H1 (cell line): Measurements from ENCODE around the gene FSTL4.

Source experiments
- CHD1 ChIP-seq: IDR thresholded peaks from 2 replicates; pipeline ENCODE4 v1.6.1; 2012; ENCODE audit warnings: low read depth, low read length, improper control_type of control experiment
- CHD2 ChIP-seq: IDR thresholded peaks from 2 replicates; pipeline ENCODE4 v1.6.1; 2012; ENCODE audit warnings: low read length, improper control_type of control experiment
- EZH2 ChIP-seq: fragments of 200-600 bp; sonication (generic); IDR thresholded peaks from 2 replicates; pipeline ENCODE4 v1.7.1; 2012; ENCODE audit warnings: low read depth, mild to moderate bottlenecking, moderate library complexity, low read length, inconsistent platforms; ENCODE audit not compliant: severe bottlenecking
- PHF8 ChIP-seq: fragments of 200-600 bp; sonication (generic); conservative IDR thresholded peaks from 2 replicates; pipeline ENCODE4 v1.7.1; 2012; ENCODE audit warnings: low read depth, mild to moderate bottlenecking, inconsistent platforms, low read length, moderate library complexity
- POLR2A ChIP-seq, 2 experiments: IDR thresholded peaks; 1 replicate in 1 of 2; 2 replicates in 1 of 2; pipeline ENCODE4 v1.6.1; 2011; ENCODE audit warnings: low read depth in 2 of 2, low read length in 2 of 2, mild to moderate bottlenecking in 2 of 2; ENCODE audit errors: control extremely low read depth in 1 of 2
- POLR2AphosphoS5 ChIP-seq: IDR thresholded peaks from 2 replicates; pipeline ENCODE4 v1.6.1; 2011; ENCODE audit warnings: low read depth, low read length
- SP1 ChIP-seq: IDR thresholded peaks from 2 replicates; pipeline ENCODE4 v1.6.1; 2011; ENCODE audit warnings: low read depth, low read length
- TCF12 ChIP-seq: IDR thresholded peaks from 2 replicates; pipeline ENCODE4 v1.6.1; 2011; ENCODE audit warnings: low read depth, mild to moderate bottlenecking, low read length
- TEAD4 ChIP-seq: IDR thresholded peaks from 2 replicates; pipeline ENCODE4 v1.6.1; 2012; ENCODE audit warnings: low read depth, low read length, inconsistent platforms, mixed read lengths
- TF ChIP-seq, protein P1 (sequence below), 3 experiments: IDR thresholded peaks; 1 replicate in 2 of 3; 2 replicates in 1 of 3; pipeline versions ENCODE4 v1.5.1 to v1.6.1; 2011; ENCODE audit warnings: low read length in 3 of 3, mild to moderate bottlenecking in 3 of 3, inconsistent platforms in 2 of 3, low read depth in 1 of 3, moderate library complexity in 1 of 3; ENCODE audit not compliant: insufficient read depth in 1 of 3; ENCODE audit errors: control extremely low read depth in 1 of 3
- TF ChIP-seq, protein P2 (sequence below): IDR thresholded peaks from 2 replicates; pipeline ENCODE4 v1.6.1; 2012; ENCODE audit warnings: low read length, inconsistent platforms

DNA sequence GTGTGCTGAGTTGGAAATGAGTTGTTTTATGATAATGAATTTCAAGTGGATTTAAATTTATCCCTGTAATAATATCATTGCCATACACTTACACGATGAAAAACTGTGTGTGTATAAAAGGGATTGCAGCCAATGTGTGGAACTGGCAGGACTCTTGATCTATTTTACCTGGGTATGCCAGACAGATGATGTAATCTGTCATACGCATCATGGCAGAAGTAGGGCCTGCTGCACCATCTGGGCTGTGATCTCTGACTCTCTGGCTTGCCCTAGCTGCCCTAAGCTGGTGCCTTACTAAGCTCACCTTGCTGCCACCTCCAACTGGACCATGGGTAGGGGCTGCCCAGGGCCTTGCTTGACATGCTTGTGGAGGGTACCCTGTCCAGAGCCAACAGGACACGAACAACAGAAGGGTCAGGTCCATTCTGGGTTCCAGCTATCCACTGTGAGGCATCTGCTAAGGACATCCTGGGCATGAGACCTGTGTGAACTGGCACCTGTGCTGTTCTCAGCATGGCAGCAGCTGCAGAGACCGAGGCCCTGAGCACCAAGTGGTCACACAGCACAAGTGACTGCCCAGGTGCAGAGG, 184.2 kb downstream of the FSTL4 start:
- TF ChIP-seq, protein P1, sequence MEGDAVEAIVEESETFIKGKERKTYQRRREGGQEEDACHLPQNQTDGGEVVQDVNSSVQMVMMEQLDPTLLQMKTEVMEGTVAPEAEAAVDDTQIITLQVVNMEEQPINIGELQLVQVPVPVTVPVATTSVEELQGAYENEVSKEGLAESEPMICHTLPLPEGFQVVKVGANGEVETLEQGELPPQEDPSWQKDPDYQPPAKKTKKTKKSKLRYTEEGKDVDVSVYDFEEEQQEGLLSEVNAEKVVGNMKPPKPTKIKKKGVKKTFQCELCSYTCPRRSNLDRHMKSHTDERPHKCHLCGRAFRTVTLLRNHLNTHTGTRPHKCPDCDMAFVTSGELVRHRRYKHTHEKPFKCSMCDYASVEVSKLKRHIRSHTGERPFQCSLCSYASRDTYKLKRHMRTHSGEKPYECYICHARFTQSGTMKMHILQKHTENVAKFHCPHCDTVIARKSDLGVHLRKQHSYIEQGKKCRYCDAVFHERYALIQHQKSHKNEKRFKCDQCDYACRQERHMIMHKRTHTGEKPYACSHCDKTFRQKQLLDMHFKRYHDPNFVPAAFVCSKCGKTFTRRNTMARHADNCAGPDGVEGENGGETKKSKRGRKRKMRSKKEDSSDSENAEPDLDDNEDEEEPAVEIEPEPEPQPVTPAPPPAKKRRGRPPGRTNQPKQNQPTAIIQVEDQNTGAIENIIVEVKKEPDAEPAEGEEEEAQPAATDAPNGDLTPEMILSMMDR (IDR thresholded peaks at IDR 0.05; ENCODE audit: control extremely low read depth in 1 of 3, insufficient read depth in 1 of 3, low read depth in 1 of 3, low read length in 3 of 3): no peak
- no peak for TF ChIP-seq CHD1
- TF ChIP-seq PHF8: no peak
- TF ChIP-seq, protein P2, sequence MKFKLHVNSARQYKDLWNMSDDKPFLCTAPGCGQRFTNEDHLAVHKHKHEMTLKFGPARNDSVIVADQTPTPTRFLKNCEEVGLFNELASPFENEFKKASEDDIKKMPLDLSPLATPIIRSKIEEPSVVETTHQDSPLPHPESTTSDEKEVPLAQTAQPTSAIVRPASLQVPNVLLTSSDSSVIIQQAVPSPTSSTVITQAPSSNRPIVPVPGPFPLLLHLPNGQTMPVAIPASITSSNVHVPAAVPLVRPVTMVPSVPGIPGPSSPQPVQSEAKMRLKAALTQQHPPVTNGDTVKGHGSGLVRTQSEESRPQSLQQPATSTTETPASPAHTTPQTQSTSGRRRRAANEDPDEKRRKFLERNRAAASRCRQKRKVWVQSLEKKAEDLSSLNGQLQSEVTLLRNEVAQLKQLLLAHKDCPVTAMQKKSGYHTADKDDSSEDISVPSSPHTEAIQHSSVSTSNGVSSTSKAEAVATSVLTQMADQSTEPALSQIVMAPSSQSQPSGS: no peak
- TF ChIP-seq CHD2: no peak
- no peak for TF ChIP-seq EZH2
- no peak for TF ChIP-seq POLR2AphosphoS5
- TF ChIP-seq TCF12: no peak
- no peak for TF ChIP-seq TEAD4
- TF ChIP-seq POLR2A (IDR thresholded peaks at IDR 0.05; ENCODE audit: control extremely low read depth in 1 of 2, low read depth in 2 of 2, low read length in 2 of 2): no peak
- TF ChIP-seq SP1: no peak
